HG03439 (cell line): ENCODE data around the gene ARL8A.
"Not testable (repeated sequence)": the region's sequence is repeated elsewhere in the genome, so short reads cannot be mapped to it uniquely, and the experiment has no call there.

ENCODE experiments used
- ATAC-seq: cut with Tn5 transposase; IDR thresholded peaks from one replicate; pipeline ENCODE4 v1.9.1; 2021; ENCODE audit warnings: mild to moderate bottlenecking, moderate library complexity; ENCODE audit not compliant: unreplicated experiment

Gene ARL8A

GRCh38 chr1:202144402-202145067 lies at the start of gene ARL8A:
TSS of gene ARL8A (minus strand) at chr1:202144737. CDS start at chr1:202144572, 165 bp downstream.
- peak; percentile 51 for ATAC-seq

DNA sequence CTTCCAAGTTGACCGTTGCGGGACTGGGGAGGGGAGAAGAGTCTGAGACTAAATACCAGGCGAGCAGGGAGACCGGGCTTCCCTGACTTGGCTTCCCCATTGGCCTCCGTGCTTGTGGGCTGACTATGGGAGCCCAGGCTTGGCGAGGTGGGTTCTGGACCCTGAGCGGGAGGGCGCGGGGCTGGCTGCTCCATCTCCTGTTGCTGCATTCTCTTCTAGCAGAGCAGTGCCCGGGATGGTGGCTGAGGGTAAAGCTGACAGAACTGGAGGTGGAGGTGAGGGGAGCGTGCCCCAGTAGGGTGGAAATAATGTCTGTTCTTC lies 49.8 kb upstream of the ARL8A start:
- no peak for ATAC-seq

- no peak for ATAC-seq
These were observed 49.2 kb upstream of the ARL8A start, which contains the start of gene LGR6 for GRCh38 chr1:202193614-202194327. TSS of gene LGR6 (plus strand) at chr1:202193799. CDS start at chr1:202193990, 191 bp downstream.

DNA sequence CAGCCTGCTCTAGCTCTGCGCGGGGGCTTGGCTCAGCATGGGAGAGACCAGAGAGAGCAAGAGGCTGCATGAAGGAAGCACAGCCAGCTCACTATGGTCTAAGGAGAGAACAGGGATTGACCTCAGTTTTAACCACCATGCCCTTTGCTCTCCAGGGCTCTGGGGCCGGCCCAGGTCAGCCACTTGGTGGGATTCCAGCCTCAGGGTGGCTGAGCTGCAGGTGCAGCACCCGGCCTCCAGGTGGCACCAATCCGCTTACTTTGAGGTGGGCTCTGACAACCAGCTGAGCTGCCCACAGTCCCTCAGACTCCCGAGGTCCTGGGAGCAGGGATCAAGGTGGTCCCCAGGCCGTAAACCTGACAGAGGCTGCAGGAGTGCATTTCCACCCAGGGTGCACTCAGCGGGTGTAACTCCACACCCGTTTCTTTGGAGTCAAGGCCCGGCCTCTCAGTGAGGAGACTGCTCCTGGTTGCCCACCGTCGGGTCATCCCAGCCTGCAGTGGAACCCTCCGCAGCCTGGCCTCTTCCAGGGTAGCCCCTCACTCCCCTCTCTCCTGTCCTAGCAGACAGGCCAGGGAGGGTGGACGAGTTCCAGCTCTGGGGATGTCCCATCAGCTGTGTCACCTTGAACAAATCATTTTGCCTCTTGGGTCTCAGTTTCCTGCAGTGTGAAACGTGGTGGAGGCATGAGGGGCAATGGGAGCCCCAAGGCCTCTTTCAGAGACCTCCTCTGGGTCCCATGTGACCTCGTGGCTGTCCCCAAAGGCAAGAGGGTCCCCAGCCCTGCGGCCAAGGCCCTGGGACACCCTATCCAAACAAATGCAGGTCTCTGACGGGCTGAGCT lies 48.5 kb upstream of the ARL8A start:
- ATAC-seq = no peak

DNA sequence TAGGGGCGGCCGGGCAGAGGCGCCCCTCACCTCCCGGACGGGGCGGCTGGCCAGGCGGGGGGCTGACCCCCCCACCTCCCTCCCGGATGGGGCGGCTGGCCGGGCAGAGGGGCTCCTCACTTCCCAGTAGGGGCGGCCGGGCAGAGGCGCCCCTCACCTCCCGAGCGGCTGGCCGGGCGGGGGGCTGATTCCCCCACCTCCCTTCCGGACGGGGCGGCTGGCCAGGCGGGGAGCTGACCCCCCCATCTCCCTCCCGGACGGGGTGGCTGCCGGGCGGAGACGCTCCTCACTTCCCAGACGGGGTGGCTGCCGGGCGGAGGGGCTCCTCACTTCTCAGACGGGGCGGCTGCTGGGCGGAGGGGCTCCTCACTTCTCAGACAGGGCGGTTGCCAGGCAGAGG lies 46.9 kb upstream of the ARL8A start:
- not testable (repeated sequence) for ATAC-seq

DNA sequence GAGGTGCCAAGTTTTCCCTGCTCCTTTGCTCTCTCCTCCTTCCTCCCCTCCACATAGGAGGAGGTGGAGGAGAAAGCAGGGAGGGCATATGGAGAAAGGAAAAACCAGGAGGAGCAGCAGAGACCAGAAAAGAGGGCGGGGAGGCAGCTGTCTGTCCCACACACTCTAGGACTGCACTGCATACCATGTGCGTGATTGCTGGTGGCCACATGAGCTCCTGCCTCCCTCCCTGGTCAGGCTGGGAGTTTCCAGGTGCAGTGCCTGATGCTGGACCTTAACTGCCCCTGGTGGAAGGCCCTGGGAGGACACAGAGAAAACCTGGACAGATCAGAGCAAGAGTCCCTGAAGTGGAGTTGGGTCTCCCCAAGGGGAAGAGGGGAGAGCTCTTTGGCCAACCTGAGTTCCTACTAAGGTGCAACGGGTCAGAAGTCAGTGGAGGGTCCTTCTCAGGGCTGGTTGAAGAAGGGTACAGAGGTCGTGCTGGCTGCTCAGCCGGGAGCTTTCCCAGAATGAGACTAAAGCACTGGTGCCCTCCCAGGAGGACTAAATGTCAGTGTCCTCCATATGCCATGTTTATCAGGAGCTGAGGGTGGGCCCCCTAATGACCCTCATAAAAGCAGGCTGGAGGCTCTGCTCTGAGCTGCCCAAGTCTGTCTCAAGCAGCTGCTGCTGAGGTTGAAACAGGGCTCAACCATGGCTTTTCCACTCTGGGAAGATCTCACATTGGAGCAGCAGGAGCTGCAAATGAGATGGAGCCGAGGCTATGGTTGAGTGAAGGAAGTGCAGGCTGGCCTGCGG lies 45.6 kb upstream of the ARL8A start:
- ATAC-seq = no peak

DNA sequence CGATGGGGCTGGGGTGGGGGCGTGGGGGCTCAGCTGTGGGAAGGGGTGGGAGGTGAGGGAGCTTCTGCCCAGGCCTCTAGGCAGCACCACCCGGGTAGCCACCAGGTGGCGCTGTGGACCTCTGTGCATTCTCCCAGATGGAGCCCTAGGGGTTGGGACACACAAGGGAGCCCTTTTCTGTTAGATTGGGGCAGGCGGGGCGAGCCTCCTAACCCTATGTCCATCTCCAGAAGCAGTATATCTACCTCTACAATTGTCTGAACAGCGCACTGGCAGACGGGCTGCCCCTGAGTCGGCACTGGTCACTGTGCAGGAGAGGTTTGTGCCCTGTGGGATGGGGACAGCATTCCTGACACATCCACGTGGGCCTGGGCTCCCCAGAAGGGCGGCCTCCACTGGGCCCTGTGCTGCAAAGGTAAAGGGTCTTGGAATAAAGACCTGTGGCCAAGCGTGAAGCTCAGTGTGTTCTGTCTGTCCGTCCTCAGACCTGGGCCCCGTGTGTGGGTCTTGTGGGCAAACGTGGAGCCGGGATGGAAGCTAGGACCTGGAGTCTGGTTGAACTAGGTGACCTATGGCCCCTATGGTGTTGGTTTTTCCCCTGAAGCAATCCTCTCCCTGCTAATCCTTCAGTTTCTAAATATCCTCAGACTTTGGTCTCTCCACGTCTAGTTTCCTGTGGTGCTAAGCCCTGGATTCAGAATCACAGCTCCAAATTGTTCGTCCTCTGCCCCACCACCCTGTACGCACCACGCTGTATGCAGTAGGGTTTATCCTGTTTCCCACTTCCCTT lies 44.7 kb upstream of the ARL8A start:
- no peak for ATAC-seq

- no peak for ATAC-seq
These were observed 43.3 kb upstream of the ARL8A start for GRCh38 chr1:202187697-202188407.

- ATAC-seq = no peak
These were observed 42.6 kb upstream of the ARL8A start for GRCh38 chr1:202187041-202187671.

DNA sequence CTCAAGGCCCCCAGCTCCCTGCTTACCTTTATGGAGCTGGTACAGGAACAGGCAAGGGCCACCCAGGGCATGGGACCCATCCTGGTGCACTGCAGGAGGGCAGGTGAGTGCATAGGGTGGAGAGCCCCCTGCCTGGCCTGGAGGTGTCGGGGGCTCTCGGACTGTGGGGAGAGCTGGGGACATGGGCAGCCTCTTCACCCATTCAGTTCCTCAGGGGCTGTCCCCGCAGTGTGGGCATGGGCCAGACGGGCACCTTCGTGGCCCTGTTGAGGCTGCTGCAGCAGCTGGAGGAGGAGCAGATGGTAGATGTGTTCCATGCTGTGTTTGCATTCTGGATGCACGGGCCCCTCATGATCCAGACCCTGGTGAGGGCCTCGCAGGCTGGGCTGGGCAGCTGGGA lies 41.8 kb upstream of the ARL8A start:
- ATAC-seq = no peak

- peak; percentile 47 for ATAC-seq
These were observed 40.4 kb upstream of the ARL8A start for GRCh38 chr1:202184750-202185460.

GRCh38 chr1:202182040-202182877 lies 37.7 kb upstream of the ARL8A start:
- no peak for ATAC-seq

DNA sequence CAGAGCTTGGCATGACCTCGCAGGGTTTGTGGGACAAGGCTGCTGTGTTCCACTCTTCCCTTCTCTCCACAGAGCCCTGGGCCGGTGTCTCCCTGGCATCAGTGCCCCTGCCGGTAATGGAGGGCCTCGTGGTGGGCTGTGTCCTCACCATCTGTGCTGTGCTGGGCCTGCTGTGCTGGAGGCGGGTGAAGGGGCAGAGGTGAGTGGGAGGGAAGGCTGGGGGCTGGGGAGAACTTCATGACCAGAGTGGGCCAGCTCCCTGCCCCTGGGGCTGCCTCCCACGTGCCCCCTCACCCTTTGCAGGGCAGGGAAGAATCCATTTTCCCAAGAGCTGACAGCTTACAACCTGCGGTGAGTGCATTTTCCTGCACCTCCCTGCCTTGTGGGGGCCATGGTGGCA lies 37.0 kb upstream of the ARL8A start:
- no peak for ATAC-seq

- ATAC-seq = not testable (repeated sequence)
These were observed 36.2 kb upstream of the ARL8A start for GRCh38 chr1:202180751-202181139.

DNA sequence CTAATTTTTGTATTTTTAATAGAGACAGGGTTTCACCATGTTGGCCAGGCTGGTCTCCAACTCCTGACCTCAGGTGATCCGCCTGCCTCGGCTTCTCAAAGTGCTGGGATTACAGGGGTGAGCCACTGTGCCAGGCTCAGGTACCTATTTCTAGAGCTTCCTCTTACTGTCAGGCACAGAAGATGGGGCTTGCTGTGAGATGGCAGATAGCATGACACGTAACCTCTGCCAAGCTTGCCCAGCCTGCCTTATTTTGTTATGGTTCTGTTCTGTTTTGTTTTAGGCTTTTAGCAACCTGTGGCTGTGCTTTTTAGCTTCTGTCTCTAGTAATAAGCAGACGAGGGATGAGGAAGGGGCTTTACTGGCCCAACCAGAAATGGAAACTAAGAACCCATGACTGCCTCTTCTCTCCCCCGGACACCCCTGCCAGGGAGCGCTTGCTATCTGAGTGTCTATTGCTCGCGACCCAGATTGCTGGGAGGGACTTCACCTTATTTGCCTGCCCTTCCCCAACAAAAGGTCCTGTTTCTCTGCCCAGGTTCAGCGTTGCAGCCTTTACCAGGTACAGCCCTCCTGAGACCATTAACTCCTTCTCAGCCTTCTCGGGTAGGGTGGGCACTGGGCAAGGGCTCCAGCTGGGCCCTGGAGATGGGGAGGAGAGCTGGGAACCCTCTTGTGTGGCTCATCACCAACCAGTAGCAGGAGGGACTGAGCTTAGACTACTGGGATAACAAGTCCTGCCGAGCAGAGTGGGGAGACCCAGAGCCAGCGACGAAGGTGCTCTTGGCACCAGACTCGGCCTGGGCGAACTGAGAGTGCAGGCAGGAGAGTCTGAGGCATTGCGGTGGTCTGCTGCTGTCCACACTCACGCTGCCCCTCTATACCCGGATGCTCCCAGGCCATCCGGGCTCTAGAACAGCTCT lies 35.6 kb upstream of the ARL8A start:
- ATAC-seq = no peak
